CD14-positive monocyte (primary cell): ENCODE results near the gene C12orf57. TPM values are rescaled to one million over a fixed set of nuclear protein-coding genes. Genes with fewer than 3 reads are reported as not detected.
A peak's percentile ranks its signal among the peaks of the same experiment; 100 is the strongest.

ENCODE experiments used
- DNase-seq, 3 donors: peaks; one replicate each; pipeline ENCODE4 v3.0.0-alpha.2; 2011 to 2022
- H2AFZ ChIP-seq: 2 replicates; pipeline ENCODE4 v1.6.0; 2012; ENCODE audit warnings: mild to moderate bottlenecking, low read depth, low read length, inconsistent platforms; ENCODE audit not compliant: insufficient read depth, poor library complexity, severe bottlenecking
- H3K27ac ChIP-seq, 2 donors: 1 replicate in 1 of 2; 2 replicates in 1 of 2; pipeline ENCODE4 v1.5.1; 2012 to 2013; ENCODE audit warnings: low read length in 2 of 2, control low read depth in 1 of 2, inconsistent platforms in 1 of 2, low read depth in 1 of 2, mild to moderate bottlenecking in 1 of 2
- H3K27me3 ChIP-seq, 2 donors: one replicate each; pipeline versions ENCODE4 v1.6.0 to v1.6.1; 2011 to 2013; ENCODE audit warnings: low read length in 2 of 2; ENCODE audit not compliant: control insufficient read depth in 2 of 2, insufficient read depth in 2 of 2
- H3K36me3 ChIP-seq, 2 donors: replicated peaks in 1 of 2; 1 replicate in 1 of 2; 2 replicates in 1 of 2; pipeline versions ENCODE4 v1.5.1 to v1.6.1; 2012 to 2013; ENCODE audit warnings: low read length in 2 of 2, control low read depth in 1 of 2, inconsistent platforms in 1 of 2, mild to moderate bottlenecking in 1 of 2; ENCODE audit not compliant: insufficient read depth in 2 of 2, control insufficient read depth in 1 of 2
- H3K4me1 ChIP-seq, 2 donors: 1 replicate in 1 of 2; 2 replicates in 1 of 2; pipeline versions ENCODE4 v1.5.1 to v1.6.1; 2012 to 2013; ENCODE audit warnings: low read length in 2 of 2, control low read depth in 1 of 2, inconsistent platforms in 1 of 2, mild to moderate bottlenecking in 1 of 2, moderate library complexity in 1 of 2; ENCODE audit not compliant: insufficient read depth in 2 of 2, control insufficient read depth in 1 of 2
- H3K4me2 ChIP-seq: replicated peaks from 2 replicates; pipeline ENCODE3; 2012; ENCODE audit warnings: low read length, moderate library complexity, mild to moderate bottlenecking; ENCODE audit not compliant: poor library complexity, severe bottlenecking; ENCODE audit errors: extremely low read depth
- H3K4me3 ChIP-seq, 3 experiments: fragments of 200-600 bp in 1 of 3; sonication (generic) in 1 of 3; replicated peaks in 1 of 3; 1 replicate in 2 of 3; 2 replicates in 1 of 3; pipeline ENCODE4 v1.5.1; 2011 to 2013; ENCODE audit warnings: low read length in 3 of 3, mild to moderate bottlenecking in 3 of 3, control low read depth in 2 of 3, low read depth in 2 of 3, inconsistent platforms in 1 of 3, moderate library complexity in 1 of 3
- H3K79me2 ChIP-seq: 2 replicates; pipeline ENCODE4 v1.6.0; 2012; ENCODE audit warnings: mild to moderate bottlenecking, control low read depth, inconsistent platforms, low read length, moderate library complexity; ENCODE audit not compliant: insufficient read depth
- H3K9ac ChIP-seq: 2 replicates; pipeline ENCODE4 v1.6.0; 2017; ENCODE audit warnings: low read length, mild to moderate bottlenecking; ENCODE audit not compliant: insufficient read depth, poor library complexity, severe bottlenecking
- H3K9me3 ChIP-seq, 2 donors: replicated peaks in 1 of 2; 1 replicate in 1 of 2; 2 replicates in 1 of 2; pipeline versions ENCODE4 v1.5.1 to v1.6.1; 2012 to 2013; ENCODE audit warnings: low read length in 2 of 2, control low read depth in 1 of 2; ENCODE audit not compliant: control insufficient read depth in 1 of 2, insufficient read depth in 1 of 2
- H4K20me1 ChIP-seq: 2 replicates; pipeline ENCODE4 v1.6.0; 2012; ENCODE audit warnings: mild to moderate bottlenecking, low read length, control low read depth, moderate library complexity; ENCODE audit not compliant: insufficient read depth
- H3K27ac Mint-ChIP-seq, 7 donors: one replicate each; pipeline ENCODE4 v1.8.0; 2020; ENCODE audit warnings: mild to moderate bottlenecking in 7 of 7, mixed read lengths in 7 of 7, moderate library complexity in 6 of 7, inconsistent platforms in 2 of 7
- H3K27me3 Mint-ChIP-seq, 3 donors: one replicate each; pipeline ENCODE4 v1.8.0; 2021 to 2022; ENCODE audit warnings: low read depth in 3 of 3, mild to moderate bottlenecking in 3 of 3, mixed read lengths in 3 of 3, moderate library complexity in 3 of 3, inconsistent platforms in 1 of 3
- H3K36me3 Mint-ChIP-seq, 2 donors: one replicate each; pipeline ENCODE4 v1.8.0; 2020; ENCODE audit warnings: mixed read lengths in 2 of 2, inconsistent platforms in 1 of 2, mild to moderate bottlenecking in 1 of 2
- H3K4me1 Mint-ChIP-seq: one replicate; pipeline ENCODE4 v1.8.0; 2020; ENCODE audit warnings: mild to moderate bottlenecking, mixed read lengths
- H3K4me3 Mint-ChIP-seq, 2 donors: one replicate each; pipeline ENCODE4 v1.8.0; 2020; ENCODE audit warnings: mild to moderate bottlenecking in 2 of 2, mixed read lengths in 2 of 2, moderate library complexity in 1 of 2
- H3K9me3 Mint-ChIP-seq, 7 donors: one replicate each; pipeline ENCODE4 v1.8.0; 2020 to 2022; ENCODE audit warnings: mixed read lengths in 7 of 7, mild to moderate bottlenecking in 6 of 7, moderate library complexity in 6 of 7, inconsistent platforms in 2 of 7
- CTCF ChIP-seq: fragments of 200-600 bp; IDR thresholded peaks from one replicate; pipeline ENCODE4 v1.8.0; 2022; ENCODE audit warnings: antibody characterized with exemption, mild to moderate bottlenecking
- WGBS: methylation state at CpG from one replicate; pipeline ENCODE4 v1.1.5; 2013; ENCODE audit warnings: missing lambda C conversion rate; ENCODE audit not compliant: insufficient coverage; 5-methylcytosine and 5-hydroxymethylcytosine counted together
- intact Hi-C, 2 donors: fragments of 100-400 bp; cut with micrococcal nuclease; formaldehyde crosslinking; loops; one replicate each; pipeline versions ENCODE4 v1.15.0 to v1.15.1; 2023
- polyA plus RNA-seq, 3 donors: library from polyadenylated mRNA; depleted of rRNA in 1 of 3; unstranded in 2 of 3; stranded (reverse) in 1 of 3; fragments of 300-500 nt in 2 of 3; fragments of >200 nt in 1 of 3; fragmentation: Illumina TruSeq in 2 of 3; gene quantifications; 1 replicate in 2 of 3; 2 replicates in 1 of 3; pipeline ENCODE4 v1.2.3, GENCODE V29; 2012 to 2021

The C12orf57 gene
- polyA plus RNA-seq, 3 donors: 19.1 to 59.2 (median 24.2) TPM

- peak overlapping the region; percentile 78 to 79 for H3K4me3 Mint-ChIP-seq
- H3K9me3 Mint-ChIP-seq: no peaks in the 10 kb centered on the region
- Histone ChIP-seq H3K36me3 (no peaks in the 10 kb centered on the region), H3K27ac (peak overlapping the region; percentile 18 to 82), H3K27me3 (no peaks in the 10 kb centered on the region), H3K4me1 (peaks cover 44 to 50% of the 10 kb centered on the region in 2 donors), H3K9me3 (no peaks in the 10 kb centered on the region), H3K4me2 (peak overlapping the region; percentile 95), H2AFZ (peak overlapping the region; percentile 37), H3K79me2 (peaks cover 11% of the 10 kb centered on the region), H3K4me3 (peak overlapping the region in 1 of 3 experiments; percentile 90), H4K20me1 (no peaks in the 10 kb centered on the region), H3K9ac (no peak overlapping the region)
- H3K36me3 Mint-ChIP-seq: peaks cover 13 to 25% of the 10 kb centered on the region in 2 donors
- H3K27ac Mint-ChIP-seq: peak overlapping the region in 5 of 7 donors; percentile 3 to 74 (median 61)
- TF ChIP-seq CTCF: peak; percentile 50
- DNase-seq: no peak
- peaks cover 44% of the 10 kb centered on the region for H3K4me1 Mint-ChIP-seq
- no peaks in the 10 kb centered on the region for H3K27me3 Mint-ChIP-seq
- intact Hi-C loops: loop anchor here (2.0 to 5.0 kb wide), 2 partner anchors 32 to 34 kb away; partner anchors contain the start of genes EMG1 (in 2 of the 2) and PHB2 (in 2 of the 2)
- 91% methylated on average over 32 of the region's 32 CpGs for WGBS
Measured at GRCh38 chr12:6938353-6939190, 5.2 kb upstream of the C12orf57 start.

- Mint-ChIP-seq H3K27ac (peak overlapping the region in 3 of 7 donors; percentile 3 to 78 (median 31)), H3K27me3 (no peaks in the 10 kb centered on the region), H3K4me1 (peaks cover 47% of the 10 kb centered on the region), H3K36me3 (peaks cover 9 to 19% of the 10 kb centered on the region in 2 donors), H3K9me3 (no peaks in the 10 kb centered on the region), H3K4me3 (no peak overlapping the region)
- Histone ChIP-seq H2AFZ (no peak overlapping the region), H3K36me3 (no peaks in the 10 kb centered on the region), H3K4me1 (peaks cover 49 to 56% of the 10 kb centered on the region in 2 donors), H3K79me2 (peaks cover 11% of the 10 kb centered on the region), H3K27me3 (no peaks in the 10 kb centered on the region), H3K4me2 (no peak overlapping the region), H3K4me3 (no peak overlapping the region), H3K27ac (no peak overlapping the region), H4K20me1 (no peaks in the 10 kb centered on the region), H3K9ac (no peak overlapping the region), H3K9me3 (no peaks in the 10 kb centered on the region)
- intact Hi-C loops: loop anchor here (2.0 to 5.0 kb wide), 2 partner anchors 32 to 33 kb away; partner anchors contain the start of genes EMG1 (in 2 of the 2) and PHB2 (in 2 of the 2)
- DNase-seq: no peak
- WGBS: 100% methylated on average over 2 of the region's 2 CpGs
- TF ChIP-seq CTCF: no peak
Measured at GRCh38 chr12:6939191-6939540, 4.7 kb upstream of the C12orf57 start.
